NCI-H187 treated with DMSO at 0.1 percent for 48 hours (cell line): ENCODE measurements around the gene CXCL6.

ENCODE experiments used
- DNase-seq: peaks from one replicate; lab custom pipeline; 2025; lab: John Stamatoyannopoulos, UW

Gene CXCL6

GRCh38 chr4:73843369-73843768 is 6.9 kb downstream of the CXCL6 start:
- no peak for DNase-seq

GRCh38 chr4:73844345-73844744 is 7.9 kb downstream of the CXCL6 start:
- DNase-seq = no peak

- no peak for DNase-seq
Observed at GRCh38 chr4:73844806-73845205, 8.3 kb downstream of the CXCL6 start.

GRCh38 chr4:73847526-73848182 is 11.2 kb downstream of the CXCL6 start:
- no peak for DNase-seq

GRCh38 chr4:73848183-73848777 is 11.8 kb downstream of the CXCL6 start:
- DNase-seq = no peak

GRCh38 chr4:73850261-73850970 is 13.9 kb downstream of the CXCL6 start:
- DNase-seq = no peak

GRCh38 chr4:73851293-73851692 is 14.8 kb downstream of the CXCL6 start:
- no peak for DNase-seq

GRCh38 chr4:73852771-73853170 is 16.3 kb downstream of the CXCL6 start:
- DNase-seq = no peak

GRCh38 chr4:73853246-73853704 is 16.8 kb downstream of the CXCL6 start, which contains the start of gene PF4V1:
TSS of gene PF4V1 (plus strand) at chr4:73853296. CDS start at chr4:73853363, 67 bp downstream.
- DNase-seq = no peak

- DNase-seq = no peak
Observed at GRCh38 chr4:73853718-73854473, 17.4 kb downstream of the CXCL6 start.

- no peak for DNase-seq
Observed at GRCh38 chr4:73855406-73855805, 18.9 kb downstream of the CXCL6 start.

- no peak for DNase-seq
Observed at GRCh38 chr4:73856518-73856917, 20.0 kb downstream of the CXCL6 start.

- DNase-seq = no peak
Observed at GRCh38 chr4:73859614-73860088, 23.2 kb downstream of the CXCL6 start.

- no peak for DNase-seq
Observed at GRCh38 chr4:73860181-73860580, 23.7 kb downstream of the CXCL6 start.

GRCh38 chr4:73860917-73861316 is 24.4 kb downstream of the CXCL6 start:
- DNase-seq = no peak

- DNase-seq = no peak
Observed at GRCh38 chr4:73862322-73862721, 25.8 kb downstream of the CXCL6 start.

GRCh38 chr4:73864365-73864764 is 27.9 kb downstream of the CXCL6 start:
- no peak for DNase-seq

- DNase-seq = no peak
Observed at GRCh38 chr4:73864961-73865360, 28.5 kb downstream of the CXCL6 start.

- DNase-seq = no peak
Observed at GRCh38 chr4:73865431-73866096, 29.1 kb downstream of the CXCL6 start.

- DNase-seq = no peak
Observed at GRCh38 chr4:73866246-73866645, 29.8 kb downstream of the CXCL6 start.

- DNase-seq = no peak
Observed at GRCh38 chr4:73867783-73868182, 31.3 kb downstream of the CXCL6 start.
